Neural cell (in vitro differentiated cells): ENCODE results near the gene PLCB4.

Source experiments
- CTCF ChIP-seq: fragments of 450-650 bp; IDR thresholded peaks from 2 replicates; pipeline ENCODE4 v1.5.1; 2014; ENCODE audit warnings: antibody characterized with exemption, mild to moderate bottlenecking, moderate library complexity; ENCODE audit not compliant: poor library complexity, severe bottlenecking
- EP300 ChIP-seq: fragments of 450-650 bp; conservative IDR thresholded peaks from 2 replicates; pipeline ENCODE4 v1.6.1; 2014; ENCODE audit warnings: antibody characterized with exemption, mild to moderate bottlenecking, moderate library complexity; ENCODE audit not compliant: poor library complexity, severe bottlenecking
- EZH2 ChIP-seq: fragments of 200-600, 300-800 bp; shearing (Covaris generic), sonication (generic); IDR thresholded peaks from 2 replicates; pipeline ENCODE4 v1.6.1; 2014; ENCODE audit warnings: antibody characterized with exemption, low read length, borderline replicate concordance, mild to moderate bottlenecking; ENCODE audit not compliant: insufficient read depth, poor library complexity, severe bottlenecking
- MXI1 ChIP-seq: fragments of 450-650 bp; conservative IDR thresholded peaks from 2 replicates; pipeline ENCODE4 v1.6.1; 2014; ENCODE audit warnings: antibody characterized with exemption, mild to moderate bottlenecking; ENCODE audit not compliant: poor library complexity, severe bottlenecking
- POLR2AphosphoS5 ChIP-seq: IDR thresholded peaks from 2 replicates; pipeline ENCODE4 v1.6.1; 2012
- RAD21 ChIP-seq: fragments of 450-650 bp; conservative IDR thresholded peaks from 2 replicates; pipeline ENCODE4 v1.6.1; 2014; ENCODE audit warnings: antibody characterized with exemption, mild to moderate bottlenecking, moderate library complexity
- TAF1 ChIP-seq: IDR thresholded peaks from 2 replicates; pipeline ENCODE4 v1.6.1; 2012; ENCODE audit warnings: low read depth

DNA sequence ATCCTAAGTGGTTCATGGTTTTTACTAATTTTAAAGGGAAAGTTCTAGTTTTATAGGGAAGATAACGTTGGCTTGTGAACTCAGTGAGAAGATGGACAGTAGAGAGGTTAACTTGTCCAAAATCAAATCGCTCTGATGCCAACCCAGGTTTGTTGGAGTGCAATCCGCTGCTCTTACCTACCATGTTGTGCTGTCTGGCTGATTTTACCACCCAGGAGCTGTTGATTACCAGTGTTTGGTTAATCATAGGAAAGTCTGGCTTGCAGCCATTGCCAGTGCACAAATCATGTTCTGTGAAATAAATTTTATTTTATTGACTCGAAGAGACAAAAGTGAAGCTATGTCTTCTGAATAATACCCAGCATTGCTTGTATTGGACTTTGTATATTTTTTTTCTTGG is 92.4 kb downstream of the PLCB4 start:
- TF ChIP-seq EZH2, result no peak
- TF ChIP-seq RAD21, result no peak
- no peak for TF ChIP-seq CTCF
- no peak for TF ChIP-seq EP300
- no peak for TF ChIP-seq POLR2AphosphoS5
- no peak for TF ChIP-seq TAF1
- no peak for TF ChIP-seq MXI1
